Gastrocnemius medialis (tissue), 4 donors: ENCODE measurements around the gene DIP2C. TPM values are rescaled to one million over a fixed set of nuclear protein-coding genes. Genes with fewer than 3 reads are reported as not detected.

Experiments
- ATAC-seq, 2 donors: fragments of 150-250 bp; one replicate each; pipeline ENCODE4 v1.9.1; 2016
- DNase-seq, 2 donors: peaks; one replicate each; pipeline ENCODE4 v3.0.0-alpha.2; 2019
- H3K27ac ChIP-seq, 4 donors: fragments of 200-600 bp; sonication (generic); 1 replicate in 1 of 4; 2 replicates in 3 of 4; pipeline ENCODE4 v1.5.1; 2016 to 2018; ENCODE audit warnings: mild to moderate bottlenecking in 2 of 4, moderate library complexity in 1 of 4
- H3K27me3 ChIP-seq, 3 donors: fragments of 200-600 bp; sonication (generic) in 2 of 3; 1 replicate in 1 of 3; 2 replicates in 2 of 3; pipeline versions ENCODE4 v1.5.1 to v1.6.0; 2016 to 2019; ENCODE audit warnings: mild to moderate bottlenecking in 1 of 3, moderate library complexity in 1 of 3
- H3K36me3 ChIP-seq, 2 donors: fragments of 200-600 bp; sonication (generic) in 1 of 2; one replicate each; pipeline ENCODE4 v1.5.1; 2017 to 2018
- H3K4me1 ChIP-seq, 2 donors: fragments of 200-600 bp; sonication (generic) in 1 of 2; one replicate each; pipeline ENCODE4 v1.5.1; 2016 to 2017; ENCODE audit warnings: mild to moderate bottlenecking in 2 of 2
- H3K4me3 ChIP-seq, 4 donors: fragments of 200-600 bp; sonication (generic) in 3 of 4; 1 replicate in 1 of 4; 2 replicates in 3 of 4; pipeline ENCODE4 v1.5.1; 2016 to 2019; ENCODE audit warnings: mild to moderate bottlenecking in 2 of 4
- H3K9me3 ChIP-seq, 3 donors: fragments of 200-600 bp; sonication (generic) in 2 of 3; 1 replicate in 1 of 3; 2 replicates in 2 of 3; pipeline ENCODE4 v1.5.1; 2016 to 2019
- CTCF ChIP-seq, 5 experiments: fragments of 450-650 bp in 3 of 5; fragments of 200-600 bp in 2 of 5; sonication (generic) in 2 of 5; IDR thresholded peaks in 4 of 5; conservative IDR thresholded peaks in 1 of 5; 1 replicate in 4 of 5; 2 replicates in 1 of 5; pipeline ENCODE4 v1.5.1; 2016 to 2019; ENCODE audit warnings: antibody characterized with exemption in 5 of 5, mild to moderate bottlenecking in 3 of 5, moderate library complexity in 3 of 5
- POLR2A ChIP-seq, 2 donors: fragments of 450-650 bp; IDR thresholded peaks; one replicate each; pipeline ENCODE4 v1.6.1; 2017; ENCODE audit warnings: antibody characterized with exemption in 2 of 2, mild to moderate bottlenecking in 2 of 2, moderate library complexity in 2 of 2
- in situ Hi-C, 4 donors: fragments of 200-750 bp; cut with MboI; loops; one replicate each; pipeline versions ENCODE4 v1.15.0 to v1.8.0; 2017; ENCODE audit warnings: low sequenced_read_pairs in 4 of 4
- intact Hi-C: fragments of 100-400 bp; cut with DNase I; formaldehyde crosslinking; loops from one replicate; pipeline ENCODE4 v1.15.1; 2023; ENCODE audit warnings: low total_unique reads
- total RNA-seq, 4 donors: library from RNA; depleted of rRNA; stranded (reverse); fragments of >200 nt; gene quantifications; one replicate each; pipeline versions ENCODE4 v1.1.0 to v1.2.3, GENCODE V29; 2016

Gene DIP2C
- total RNA-seq, 4 donors from 2014 or later = 19.1 to 60.0 (median 30.2) TPM

GRCh38 chr10:617471-617870 lies 72.0 kb downstream of the DIP2C start:
- no peak for ATAC-seq

GRCh38 chr10:615583-616152 lies 73.8 kb downstream of the DIP2C start:
- no peak for TF ChIP-seq POLR2A (IDR thresholded peaks at IDR 0.05)
- no peak for TF ChIP-seq CTCF (IDR thresholded peaks at IDR 0.05 in 4 of 5, conservative IDR thresholded peaks at IDR 0.05 in 1 of 5)
- Histone ChIP-seq H3K9me3 (no peaks in the 10 kb centered on the region), H3K4me3 (no peak overlapping the region), H3K36me3 (no peaks in the 10 kb centered on the region), H3K4me1 (peaks cover 62 to 76% of the 10 kb centered on the region in 2 donors), H3K27me3 (no peaks in the 10 kb centered on the region), H3K27ac (no peak overlapping the region)
- in situ Hi-C loops = loop anchor here in 1 of 4 donors (10.0 kb wide), 1 partner anchor 69 kb away; the partner anchor contains the start of gene DIP2C
- DNase-seq = no peak
- no peak for ATAC-seq
- intact Hi-C loops = no loop called here

More at GRCh38 chr10:617471-617870, 72.0 kb downstream of the DIP2C start:
- Histone ChIP-seq H3K9me3 (no peaks in the 10 kb centered on the region), H3K36me3 (no peaks in the 10 kb centered on the region), H3K27me3 (no peaks in the 10 kb centered on the region), H3K4me1 (peaks cover 68 to 81% of the 10 kb centered on the region in 2 donors), H3K4me3 (no peak overlapping the region), H3K27ac (peak overlapping the region; percentile 61 to 75 (median 65))
- in situ Hi-C loops (loop anchor here in 1 of 4 donors (10.0 kb wide), 1 partner anchor 67 kb away; the partner anchor contains the start of gene DIP2C), intact Hi-C loops (no loop called here)
- no peak for TF ChIP-seq POLR2A (IDR thresholded peaks at IDR 0.05)
- no peak for TF ChIP-seq CTCF (IDR thresholded peaks at IDR 0.05 in 4 of 5, conservative IDR thresholded peaks at IDR 0.05 in 1 of 5)
- DNase-seq = no peak

GRCh38 chr10:614790-615582 lies 74.5 kb downstream of the DIP2C start:
- TF ChIP-seq POLR2A (IDR thresholded peaks at IDR 0.05) (no peak), CTCF (IDR thresholded peaks at IDR 0.05 in 4 of 5, conservative IDR thresholded peaks at IDR 0.05 in 1 of 5) (no peak)
- H3K27ac ChIP-seq = peak overlapping the region in 1 of 4 donors; percentile 37
- no peaks in the 10 kb centered on the region for H3K9me3 ChIP-seq
- intact Hi-C loops (no loop called here), in situ Hi-C loops (loop anchor here in 1 of 4 donors (10.0 kb wide), 1 partner anchor 70 kb away; the partner anchor contains the start of gene DIP2C)
- H3K4me3 ChIP-seq = no peak overlapping the region
- H3K27me3 ChIP-seq = no peaks in the 10 kb centered on the region
- DNase-seq (peak in 1 of 2 donors; percentile 64), ATAC-seq (peak; percentile 29 to 33)
- H3K36me3 ChIP-seq = no peaks in the 10 kb centered on the region
- peaks cover 58 to 77% of the 10 kb centered on the region in 2 donors for H3K4me1 ChIP-seq

GRCh38 chr10:614139-614711 lies 75.2 kb downstream of the DIP2C start:
- DNase-seq (no peak), ATAC-seq (no peak)
- Histone ChIP-seq H3K27me3 (no peaks in the 10 kb centered on the region), H3K4me3 (no peak overlapping the region), H3K27ac (no peak overlapping the region), H3K36me3 (no peaks in the 10 kb centered on the region), H3K4me1 (peaks cover 53 to 71% of the 10 kb centered on the region in 2 donors), H3K9me3 (no peaks in the 10 kb centered on the region)
- in situ Hi-C loops = loop anchor here in 1 of 4 donors (10.0 kb wide), 1 partner anchor 71 kb away; the partner anchor contains the start of gene DIP2C
- TF ChIP-seq POLR2A (IDR thresholded peaks at IDR 0.05) (no peak), CTCF (IDR thresholded peaks at IDR 0.05 in 4 of 5, conservative IDR thresholded peaks at IDR 0.05 in 1 of 5) (no peak)
- intact Hi-C loops = no loop called here
